AG09309 (cell line): ENCODE measurements around the gene MAMDC4.
"Not testable (repeated sequence)": the region's sequence is repeated elsewhere in the genome, so short reads cannot be mapped to it uniquely, and the experiment has no call there.

Experiments
- DNase-seq: peaks from one replicate; pipeline ENCODE4 v3.0.0-alpha.2; 2010; ENCODE audit warnings: low read depth
- H3K4me3 ChIP-seq: 2 replicates; pipeline ENCODE4 v1.5.1; 2011; ENCODE audit warnings: mild to moderate bottlenecking, low read depth, low read length, moderate library complexity; ENCODE audit not compliant: control insufficient read depth
- CTCF ChIP-seq: IDR thresholded peaks from 2 replicates; pipeline ENCODE4 v1.5.1; 2011; ENCODE audit warnings: mild to moderate bottlenecking, low read depth, low read length, inconsistent platforms; ENCODE audit not compliant: insufficient read depth, control insufficient read depth; ENCODE audit errors: missing control alignments

MAMDC4 gene

GRCh38 chr9:136842380-136842948 lies 9.7 kb upstream of the MAMDC4 start, which contains the start of gene AJM1:
Gene AJM1, plus strand, starts transcription at chr9:136842478. Its CDS starts 1,937 bp downstream, at chr9:136844415.
- peak within 1 kb of the TSS; percentile 75 for H3K4me3 ChIP-seq
- DNase-seq = not testable (repeated sequence)
- TF ChIP-seq CTCF = peak; percentile 91

GRCh38 chr9:136843159-136843800 lies 8.9 kb upstream of the MAMDC4 start:
- DNase-seq = not testable (repeated sequence)
- H3K4me3 ChIP-seq = peak overlapping the region; percentile 6

- DNase-seq, H3K4me3 ChIP-seq: not testable (repeated sequence)
- peak; percentile 57 for TF ChIP-seq CTCF
These were observed 8.1 kb upstream of the MAMDC4 start for GRCh38 chr9:136843801-136844740.

- TF ChIP-seq CTCF = no peak
- no peak for DNase-seq
- no peak overlapping the region for H3K4me3 ChIP-seq
These were observed 7.2 kb upstream of the MAMDC4 start for GRCh38 chr9:136844761-136845464.

- no peak for DNase-seq
- H3K4me3 ChIP-seq = no peak overlapping the region
- TF ChIP-seq CTCF = no peak
These were observed 6.5 kb upstream of the MAMDC4 start for GRCh38 chr9:136845465-136846260.

- no peak for DNase-seq
- H3K4me3 ChIP-seq = no peak overlapping the region
- TF ChIP-seq CTCF = no peak
These were observed 5.6 kb upstream of the MAMDC4 start for GRCh38 chr9:136846376-136847087.
